HG02884 (cell line): ENCODE results near the gene NCF4.

ENCODE experiments used
- ATAC-seq: cut with Tn5 transposase; IDR thresholded peaks from one replicate; pipeline ENCODE4 v1.9.1; 2021; ENCODE audit warnings: mild to moderate bottlenecking, moderate library complexity; ENCODE audit not compliant: unreplicated experiment

NCF4 gene

DNA sequence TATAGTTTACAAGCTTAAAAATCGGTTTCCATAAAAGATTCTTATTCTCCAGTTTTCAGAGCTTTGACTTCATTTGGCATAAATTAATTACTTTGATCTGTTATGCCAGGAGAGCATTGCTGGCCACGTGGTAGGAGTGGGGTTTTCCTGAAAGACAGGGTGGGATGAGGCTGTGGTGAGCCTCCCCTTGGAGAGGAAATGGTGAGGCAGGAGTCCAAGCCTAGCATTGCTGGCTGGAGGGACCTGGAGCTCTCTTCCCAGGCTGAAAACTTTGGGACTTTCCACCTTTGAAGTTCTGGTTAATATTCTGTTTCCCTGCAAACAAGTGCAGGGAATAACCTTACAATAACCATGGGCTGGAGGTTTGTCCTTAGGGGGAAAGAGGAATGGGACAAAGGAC, 31.5 kb downstream of the NCF4 start:
- no peak for ATAC-seq

DNA sequence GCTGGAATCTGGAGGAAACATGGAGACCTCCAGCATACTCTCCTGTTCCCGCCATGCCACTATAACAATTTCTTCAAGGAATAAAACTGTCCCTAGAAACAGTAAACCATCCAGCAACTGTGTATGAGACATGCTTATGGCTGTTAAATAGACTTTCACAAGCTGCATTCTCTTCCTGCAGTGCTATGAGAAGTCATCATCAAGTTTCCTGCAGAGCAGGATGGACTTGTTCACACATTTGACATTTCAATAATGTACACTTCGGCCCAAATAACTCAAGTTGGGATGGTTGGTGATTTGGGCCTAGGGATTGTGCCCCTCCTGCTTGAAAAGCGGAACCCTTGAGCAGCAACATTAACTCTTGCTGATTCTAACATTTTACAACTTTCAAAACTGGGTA, 32.5 kb downstream of the NCF4 start:
- no peak for ATAC-seq

DNA sequence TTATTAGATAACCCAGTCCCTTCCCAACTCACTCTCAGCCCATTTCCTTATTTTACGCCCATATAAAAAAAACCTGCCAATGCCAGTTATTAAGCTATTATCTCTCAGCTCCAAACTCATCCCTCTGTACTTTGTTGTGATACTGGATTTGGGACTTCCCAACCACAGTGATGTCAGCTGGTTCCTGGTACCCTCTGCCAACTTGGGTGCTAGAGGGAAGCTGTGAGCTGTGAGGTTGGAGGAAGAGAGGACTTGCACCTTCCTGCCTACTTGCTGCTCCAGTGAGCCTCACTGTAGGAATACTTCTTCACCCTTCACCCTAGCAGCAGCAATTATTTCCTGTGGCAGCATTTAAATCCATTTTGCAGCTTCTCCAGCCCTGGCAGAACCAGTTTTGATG, 33.5 kb downstream of the NCF4 start:
- ATAC-seq: no peak

DNA sequence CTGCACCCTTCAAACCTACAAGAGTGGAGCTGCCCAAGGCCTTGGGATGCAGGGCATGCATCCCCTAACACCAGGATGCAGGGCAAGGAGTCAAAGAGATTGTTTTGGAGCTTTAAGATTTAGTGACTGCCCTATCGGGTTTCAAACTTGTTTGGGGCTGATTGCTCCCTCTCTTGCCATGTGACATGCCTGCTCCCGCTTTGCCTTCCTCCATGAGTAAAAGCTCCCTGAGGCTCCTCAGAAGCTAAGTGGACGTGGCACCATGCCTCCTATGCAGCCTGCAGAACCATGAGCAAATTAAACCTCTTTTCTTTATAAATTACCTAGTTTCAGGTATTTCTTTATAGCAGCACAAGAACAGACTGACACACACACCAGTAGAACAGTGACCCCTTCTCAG, 36.8 kb downstream of the NCF4 start:
- no peak for ATAC-seq

DNA sequence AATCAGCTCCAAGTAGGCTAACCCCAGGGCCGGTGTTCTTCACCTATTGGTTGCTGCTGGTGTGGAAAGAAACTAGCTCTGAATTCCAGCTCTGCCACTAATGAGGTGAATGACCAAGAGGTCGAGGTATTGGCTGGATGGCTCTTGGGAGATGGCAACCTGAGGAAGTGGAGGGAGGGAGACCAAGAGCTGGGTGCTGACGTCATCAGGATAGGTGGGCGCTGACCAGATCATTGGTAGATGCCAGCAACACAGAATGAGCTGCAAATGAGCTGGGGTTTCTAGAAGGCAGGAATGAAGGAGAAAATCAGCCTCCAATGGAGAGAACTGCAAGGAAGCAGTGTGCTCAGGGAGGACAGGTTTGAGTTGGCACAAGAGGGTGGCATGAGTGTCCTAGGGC, 37.9 kb downstream of the NCF4 start:
- no peak for ATAC-seq

DNA sequence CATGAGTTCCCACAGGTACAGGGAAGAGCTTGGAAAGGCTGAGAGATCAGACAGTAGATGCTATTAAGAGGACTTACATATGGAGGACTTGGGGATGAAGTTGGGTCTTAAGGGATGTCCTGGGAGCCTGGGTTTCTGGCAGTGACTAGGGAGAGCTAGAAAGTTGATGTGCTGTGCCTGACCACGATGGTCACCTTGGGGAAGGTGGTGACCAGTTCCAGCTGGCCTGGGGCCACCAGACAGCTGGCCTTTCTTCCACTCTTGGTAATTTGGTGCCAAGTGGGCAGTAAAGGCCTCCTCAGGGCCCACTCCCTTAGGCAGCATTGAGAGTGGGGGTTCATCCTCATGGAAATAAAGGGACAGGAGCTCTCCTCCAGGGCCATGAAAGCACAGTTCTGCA, 38.7 kb downstream of the NCF4 start:
- no peak for ATAC-seq

DNA sequence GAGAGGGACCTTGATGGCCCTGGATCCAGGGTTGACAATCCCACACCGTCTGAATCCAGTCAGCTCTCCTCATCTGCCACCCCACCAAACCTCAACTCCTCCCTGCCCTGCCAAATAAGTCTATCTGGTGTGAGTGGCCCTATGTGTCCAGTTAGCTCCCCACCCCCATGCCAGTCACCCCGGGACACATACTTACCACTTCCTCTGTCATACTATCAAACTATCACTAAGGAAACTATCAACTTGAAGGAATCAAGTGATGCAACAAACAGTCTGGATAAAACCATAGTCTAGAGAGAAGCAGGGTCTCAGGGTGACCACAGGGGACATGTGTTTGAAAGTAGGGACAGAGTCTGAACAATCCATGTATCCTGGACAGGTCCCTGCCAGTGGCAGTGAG, 39.4 kb downstream of the NCF4 start:
- ATAC-seq: no peak

DNA sequence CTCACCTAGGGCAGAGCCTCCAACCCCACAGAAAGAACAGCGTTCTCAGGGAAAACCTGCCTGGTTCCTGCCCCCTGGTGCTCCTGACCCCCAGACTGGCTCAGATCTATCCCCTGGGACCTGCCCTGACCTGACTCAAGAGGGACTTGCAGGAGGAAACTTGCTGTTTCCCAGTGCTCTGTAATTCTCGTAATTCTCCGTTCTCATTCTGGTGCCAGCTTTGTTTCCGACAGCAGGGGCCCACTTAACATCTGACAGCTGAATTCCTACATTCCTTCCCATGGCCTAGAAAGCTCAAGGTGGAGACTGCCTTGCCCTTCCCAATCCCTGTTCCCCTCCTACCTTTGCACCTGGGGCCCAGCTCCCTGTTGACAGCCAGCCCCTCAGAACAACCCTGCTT, 40.1 kb downstream of the NCF4 start:
- ATAC-seq: no peak

DNA sequence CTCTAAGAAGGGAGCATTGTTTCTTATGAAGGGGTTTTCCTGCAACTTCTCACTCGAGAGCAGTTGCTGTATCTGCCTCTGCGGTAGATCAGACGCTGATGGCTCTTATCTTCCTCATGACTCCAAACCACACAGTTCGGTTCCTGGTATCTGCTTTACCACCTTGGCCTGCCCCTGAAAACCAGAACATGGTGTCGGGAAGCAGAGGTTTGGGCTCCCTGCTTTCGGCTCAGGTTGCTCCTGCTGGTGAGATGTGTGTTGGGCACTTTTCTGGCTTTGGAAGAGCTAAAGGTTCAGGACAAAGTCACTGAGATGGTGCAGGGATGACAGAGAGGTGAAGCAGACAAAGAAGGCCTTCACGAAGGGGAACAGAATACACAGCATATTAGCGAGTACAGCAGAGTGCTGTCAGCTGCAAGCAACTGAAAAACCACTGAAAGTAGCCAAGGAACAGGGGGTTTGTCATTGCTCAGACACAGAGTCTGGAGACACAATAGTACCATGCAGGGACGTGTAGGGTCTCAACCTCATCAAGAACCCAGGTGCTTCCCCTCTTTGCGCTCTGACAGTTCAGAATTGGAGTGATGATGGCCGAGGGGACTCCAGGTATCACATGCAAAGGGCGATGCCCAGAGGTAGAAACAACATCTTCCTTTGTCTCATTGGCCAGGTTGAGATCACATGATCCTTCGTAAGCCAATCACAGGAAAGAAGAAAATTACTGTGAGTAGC, 40.8 kb downstream of the NCF4 start:
- ATAC-seq: no peak

DNA sequence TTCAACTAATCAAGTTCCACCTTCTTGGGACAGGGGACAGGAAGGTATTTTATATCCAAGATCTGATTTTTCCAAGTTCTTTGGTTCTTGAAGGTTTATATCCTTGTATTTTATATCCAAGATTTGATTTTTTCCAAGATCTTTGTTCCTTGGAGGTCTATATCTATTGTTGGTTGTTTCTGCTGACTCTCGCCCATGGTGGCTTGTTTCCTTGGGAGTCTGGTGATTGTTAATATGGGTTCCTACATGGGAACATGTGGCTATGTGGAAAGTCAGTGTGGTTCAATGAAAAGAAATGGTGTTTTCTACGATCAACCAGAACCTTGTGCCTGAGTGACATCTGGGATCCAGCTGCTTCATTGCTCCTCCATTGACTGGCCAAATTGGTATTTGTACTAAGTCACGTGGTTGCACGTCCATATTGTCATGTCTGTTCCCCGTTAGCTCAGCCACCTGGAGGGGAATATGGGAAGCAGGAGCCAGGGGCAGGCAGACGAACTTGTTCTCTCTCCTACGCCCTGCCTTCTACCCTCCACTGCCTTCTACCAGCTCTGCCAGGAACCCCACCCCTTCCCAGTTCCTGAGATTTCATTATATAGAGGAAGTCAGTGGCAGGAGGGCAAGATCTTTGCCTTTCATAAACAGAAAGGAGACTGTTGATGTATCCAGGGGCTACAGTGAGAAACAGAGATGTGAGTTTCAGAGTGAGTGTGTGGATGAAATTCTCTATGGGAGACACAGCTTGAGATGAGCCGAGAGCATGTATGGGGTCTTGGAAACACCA, 41.5 kb downstream of the NCF4 start:
- ATAC-seq: no peak

DNA sequence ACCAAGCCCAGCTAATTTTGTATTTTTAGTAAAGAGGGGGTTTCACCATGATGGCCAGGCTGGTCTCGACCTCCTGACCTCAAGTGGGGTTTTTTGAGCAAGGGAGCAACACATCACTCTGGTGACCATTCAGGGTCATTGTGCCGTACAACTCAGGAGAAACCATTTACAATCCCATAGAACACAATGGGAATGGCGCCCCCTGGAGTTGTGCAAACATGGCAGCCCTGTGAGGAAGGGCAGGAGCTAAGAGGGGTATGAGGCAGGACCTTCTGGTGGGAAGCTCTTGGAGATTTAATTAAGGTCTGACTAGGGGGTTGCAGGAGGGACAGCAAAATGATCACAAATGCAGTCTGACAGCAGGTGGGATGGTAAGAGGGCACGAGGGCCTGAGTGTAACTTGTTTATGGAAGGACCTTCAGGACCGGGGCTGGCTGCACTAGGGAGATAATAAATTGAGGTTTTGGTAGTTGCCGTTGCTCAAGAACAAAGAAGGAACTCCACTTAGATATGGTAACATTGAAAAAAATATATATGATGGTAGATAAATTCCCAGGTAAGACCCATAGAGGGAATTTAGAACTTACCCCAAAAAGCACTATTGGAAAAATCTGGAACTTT, 43.6 kb downstream of the NCF4 start:
- no peak for ATAC-seq

DNA sequence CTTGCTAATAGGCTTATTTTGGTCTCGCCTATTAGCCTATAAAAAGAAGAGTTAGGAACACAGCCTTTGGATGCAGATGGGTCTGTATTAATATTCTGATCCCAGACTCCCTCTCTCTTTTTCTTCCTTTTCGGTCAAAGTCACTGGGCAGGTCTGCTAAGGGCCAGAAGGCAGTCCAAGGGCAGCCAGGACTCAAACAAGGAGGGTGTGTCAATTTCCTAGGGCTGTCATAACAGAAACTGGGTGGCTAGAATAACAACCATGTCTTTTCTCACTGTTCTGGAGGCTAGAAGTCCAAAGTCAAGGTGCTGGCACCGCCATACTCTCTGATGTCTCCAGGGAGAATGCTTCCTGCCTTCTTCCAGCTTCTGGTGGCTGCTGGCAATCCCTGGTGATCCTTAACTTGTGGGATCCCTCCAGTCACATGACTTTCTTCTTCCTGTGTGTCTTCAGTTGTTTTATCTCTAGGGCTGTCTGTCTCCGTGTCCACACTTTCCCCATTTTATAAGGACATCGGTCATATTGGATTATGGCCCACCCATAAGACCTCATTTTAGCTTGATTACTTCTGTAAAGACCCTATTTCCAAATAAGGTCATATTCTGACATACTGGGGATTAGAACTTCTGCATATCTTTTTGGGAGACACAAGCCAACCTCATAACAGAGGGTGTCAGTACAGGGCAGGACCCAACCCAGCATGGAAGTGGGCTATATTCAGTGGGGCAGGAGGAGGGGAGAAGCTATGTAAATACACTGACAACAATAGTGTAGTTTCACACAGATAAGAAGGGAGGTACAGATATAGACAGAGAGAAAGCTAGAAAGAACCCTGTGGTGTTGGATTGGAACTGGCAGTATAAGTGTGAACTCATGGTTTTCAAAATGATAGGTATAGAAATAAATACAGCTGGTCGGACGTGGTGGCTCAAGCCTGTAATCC, 46.7 kb downstream of the NCF4 start:
- no peak for ATAC-seq

DNA sequence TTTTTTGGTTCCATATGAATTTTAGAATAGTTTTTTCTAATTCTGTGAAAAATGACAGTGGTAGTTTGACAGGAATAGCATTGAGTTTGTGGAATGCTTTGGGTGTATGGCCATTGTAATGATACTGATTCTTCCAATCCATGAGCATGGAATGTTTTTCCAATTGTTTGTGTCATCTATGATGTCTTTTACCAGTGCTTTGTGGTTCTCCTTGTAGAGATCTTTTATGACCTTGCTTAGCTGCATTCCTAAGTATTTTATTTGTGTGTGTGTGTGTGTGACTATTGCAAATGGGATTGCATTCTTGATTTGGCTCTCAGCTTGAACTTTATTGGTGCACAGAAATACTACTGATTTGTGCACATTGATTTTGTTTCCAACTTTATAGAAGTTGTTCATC, 49.7 kb downstream of the NCF4 start:
- no peak for ATAC-seq

DNA sequence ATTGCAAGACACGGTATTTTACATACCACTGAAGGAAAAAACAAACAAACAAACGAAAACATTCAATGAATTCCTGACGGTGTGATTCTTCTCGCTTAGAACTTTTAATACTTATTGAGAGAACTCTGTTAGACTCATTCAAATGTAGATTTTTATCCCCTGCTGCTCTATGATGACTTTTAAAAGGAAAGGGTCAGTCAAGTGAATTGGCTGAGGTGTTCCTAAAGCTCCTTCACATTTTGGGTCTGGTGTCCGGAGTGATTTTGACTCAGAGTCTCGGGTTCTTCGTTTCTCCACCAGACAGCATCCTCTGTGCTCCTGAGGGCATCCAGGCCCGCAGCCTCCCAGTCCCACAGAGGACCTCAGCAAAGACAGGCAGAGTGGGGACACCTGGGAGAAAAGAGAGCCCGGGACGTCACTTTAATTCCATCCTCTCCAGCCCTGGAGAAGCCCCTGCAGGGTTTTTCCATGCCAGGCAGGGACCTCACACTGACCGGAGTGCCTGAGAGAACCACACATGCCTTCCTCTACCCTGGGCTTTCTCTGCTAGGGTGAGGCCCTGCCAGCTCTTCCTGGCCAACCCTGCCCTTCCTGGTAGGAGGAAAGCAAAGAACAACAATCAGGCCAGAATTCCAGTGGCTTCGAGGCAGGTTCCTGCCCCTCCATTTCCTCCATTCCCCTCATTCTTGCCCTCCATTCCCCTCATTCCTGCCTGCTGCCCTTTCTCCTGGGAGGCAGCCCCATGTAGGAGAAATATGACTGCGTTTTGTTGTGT, 51.3 kb downstream of the NCF4 start:
- ATAC-seq: no peak

DNA sequence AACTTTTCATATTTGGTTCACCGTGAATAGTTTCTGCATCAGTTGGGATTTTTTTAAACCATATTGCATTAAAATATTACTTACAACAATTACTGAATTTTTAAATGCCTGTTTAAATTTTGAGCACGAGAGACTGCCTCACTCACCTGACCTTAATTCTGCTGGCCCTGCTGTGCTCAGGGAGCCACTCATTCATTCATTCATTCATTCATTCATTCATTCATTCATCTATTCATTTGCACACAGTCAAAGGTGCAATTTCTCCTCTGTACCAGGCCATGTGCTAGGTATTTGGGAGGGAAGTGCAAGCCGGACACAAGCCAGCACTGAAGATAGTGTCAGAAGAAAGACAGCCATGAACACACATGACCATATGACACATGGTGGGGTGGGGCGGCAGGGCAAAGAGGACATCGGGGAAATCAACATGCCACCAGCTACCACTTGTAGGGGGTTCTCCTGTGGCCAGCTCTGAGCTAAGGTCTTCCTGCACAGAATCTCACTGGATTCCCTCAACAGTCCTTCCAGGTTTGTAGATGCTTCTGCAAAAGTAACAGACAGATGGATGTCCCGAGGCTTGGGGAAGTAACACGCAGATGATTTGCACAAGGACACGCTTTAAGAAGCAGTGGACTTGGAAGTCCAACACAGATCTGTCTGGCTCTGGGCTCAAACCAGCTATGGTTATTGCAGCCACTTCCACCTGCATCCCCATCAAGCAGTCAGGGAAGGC, 52.1 kb downstream of the NCF4 start:
- ATAC-seq: no peak

DNA sequence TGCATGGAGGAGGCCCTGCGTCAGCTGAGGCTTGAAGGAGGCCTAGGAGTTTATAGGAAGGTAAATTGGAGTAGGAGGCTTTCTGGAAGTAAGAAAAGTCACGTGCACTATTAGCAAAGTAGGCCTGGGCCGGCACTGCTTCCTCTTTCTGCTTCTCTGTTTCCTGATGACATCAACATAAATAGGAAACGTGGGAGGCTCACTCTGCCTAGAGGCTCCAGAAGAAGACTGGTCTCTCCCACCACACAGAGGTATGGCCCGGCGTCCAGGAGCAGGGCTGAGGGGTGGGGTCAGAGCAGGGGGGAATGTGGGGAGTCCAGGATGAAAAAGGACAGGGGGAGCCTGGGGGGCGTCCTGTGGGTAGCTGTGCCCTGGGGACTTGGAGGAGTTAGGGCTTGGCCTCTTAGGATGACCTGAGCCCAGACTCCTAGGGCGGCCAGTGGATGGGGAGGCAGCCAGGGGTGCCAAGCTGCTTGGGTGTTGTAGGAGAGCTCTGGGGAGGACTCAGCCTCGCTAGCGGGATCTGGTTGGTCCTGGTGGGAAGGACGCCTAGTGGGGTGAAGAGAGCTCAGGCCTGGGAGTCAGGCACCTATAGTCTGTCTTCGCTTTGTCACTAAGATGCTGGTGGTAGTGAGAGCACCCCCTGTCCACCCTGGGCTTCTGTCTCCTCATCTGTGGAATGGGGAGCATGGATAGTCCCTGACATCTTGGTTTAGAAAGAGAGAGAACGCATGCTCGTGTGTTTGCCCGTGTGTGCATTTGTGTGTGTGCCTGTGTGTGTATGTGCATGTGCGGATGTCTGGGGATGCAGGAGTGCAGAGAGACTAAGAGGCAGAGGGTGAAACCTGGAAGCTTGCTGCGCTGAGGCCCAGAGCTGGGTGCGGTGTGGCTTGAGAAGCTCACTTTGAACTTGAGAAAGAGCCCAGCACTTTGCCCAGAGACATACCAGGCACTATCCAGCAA, 52.9 kb downstream of the NCF4 start, which contains the start of gene CSF2RB:
TSS of gene CSF2RB (plus strand) at position 202 of the 963 bp plus-strand sequence. CDS start 8,580 bp downstream, outside the sequence.
- ATAC-seq: no peak

DNA sequence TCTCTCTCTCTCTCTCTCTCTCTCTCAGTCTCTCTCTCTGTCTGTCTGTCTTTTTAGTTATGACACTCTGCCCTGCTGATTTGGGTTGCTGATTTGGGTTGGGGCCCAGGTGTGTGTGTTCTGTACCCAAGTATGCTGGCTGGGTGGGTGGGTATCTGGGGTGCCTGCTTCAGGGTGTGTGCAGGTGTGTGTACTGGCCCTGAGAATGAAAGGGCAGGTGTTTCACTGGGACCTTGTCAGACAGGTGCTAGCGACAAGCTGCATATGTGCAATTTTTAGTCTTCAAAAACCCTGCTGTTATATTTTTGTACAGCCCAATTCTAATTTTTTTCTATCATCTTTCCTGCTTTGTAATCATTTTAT, 53.6 kb downstream of the NCF4 start:
- ATAC-seq: no peak

DNA sequence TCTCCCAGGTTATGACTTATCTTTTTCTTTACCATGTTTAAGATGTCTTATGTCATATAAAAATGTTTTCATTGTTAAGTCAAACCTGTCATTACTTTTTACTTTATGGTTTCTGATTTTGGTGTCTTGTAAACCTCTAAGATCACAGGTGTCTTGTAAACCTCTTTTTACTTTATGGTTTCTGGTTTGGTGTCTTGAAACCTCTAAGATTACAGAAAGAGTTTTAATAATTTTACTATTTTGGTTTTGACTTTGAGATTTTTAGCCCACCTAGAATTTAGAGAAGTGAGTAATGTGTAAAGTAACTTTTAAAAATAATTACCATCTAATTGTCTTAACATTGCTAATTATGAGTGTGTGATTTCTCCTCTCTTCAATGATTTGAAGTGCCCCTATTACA, 55.2 kb downstream of the NCF4 start:
- no peak for ATAC-seq
